OCI-LY3 (cell line): ENCODE data around the gene TRERF1.

ENCODE experiments used
- H2AFZ ChIP-seq: fragments of 200-600, 300-600 bp; shearing (Covaris generic); 2 replicates; pipeline ENCODE4 v1.6.0; 2014; ENCODE audit warnings: antibody characterized with exemption, low read depth, low read length
- H3K27ac ChIP-seq: fragments of 200-600, 300-600 bp; sonication (generic); 2 replicates; pipeline ENCODE4 v1.5.1; 2014; ENCODE audit warnings: mild to moderate bottlenecking, low read length, moderate library complexity, mixed read lengths
- H3K27me3 ChIP-seq: fragments of 200-600, 300-600 bp; sonication (generic); 2 replicates; pipeline ENCODE4 v1.6.1; 2014; ENCODE audit warnings: low read depth, low read length, mixed read lengths
- H3K36me3 ChIP-seq: fragments of 200-600, 300-600 bp; sonication (generic); replicated peaks from 2 replicates; pipeline ENCODE3; 2014; ENCODE audit warnings: low read depth, low read length, mixed read lengths
- H3K4me1 ChIP-seq: fragments of 300-600, 200-600 bp; sonication (generic); 2 replicates; pipeline ENCODE4 v1.6.1; 2014; ENCODE audit warnings: low read length, mixed read lengths
- H3K4me2 ChIP-seq: fragments of 200-600, 300-600 bp; sonication (generic); 2 replicates; pipeline ENCODE4 v1.6.1; 2014; ENCODE audit warnings: low read length, mixed read lengths
- H3K4me3 ChIP-seq: fragments of 300-600, 200-600 bp; sonication (generic); 2 replicates; pipeline ENCODE4 v1.5.1; 2014; ENCODE audit warnings: antibody characterized with exemption, mild to moderate bottlenecking, low read length, moderate library complexity
- H3K79me2 ChIP-seq: fragments of 300-600, 200-600 bp; shearing (Covaris generic); 2 replicates; pipeline ENCODE4 v1.6.1; 2014; ENCODE audit warnings: mild to moderate bottlenecking, low read length, mixed read lengths
- H3K9ac ChIP-seq: fragments of 300-600, 200-600 bp; shearing (Covaris generic); 2 replicates; pipeline ENCODE4 v1.6.0; 2014; ENCODE audit warnings: mild to moderate bottlenecking, low read length, moderate library complexity
- H3K9me3 ChIP-seq: fragments of 200-600, 300-600 bp; shearing (Covaris generic); 2 replicates; pipeline ENCODE4 v1.6.1; 2014; ENCODE audit warnings: low read length, mixed read lengths; ENCODE audit not compliant: insufficient read depth
- H4K20me1 ChIP-seq: fragments of 200-600, 300-600 bp; sonication (generic); 2 replicates; pipeline ENCODE4 v1.6.1; 2016; ENCODE audit warnings: low read length, mixed read lengths; ENCODE audit not compliant: insufficient read depth
- EZH2phosphoT487 ChIP-seq: fragments of 200-600 bp; shearing (Covaris generic); IDR thresholded peaks from 2 replicates; pipeline ENCODE4 v1.6.1; 2018; ENCODE audit warnings: antibody characterized with exemption, mixed run types, low read depth
- TF ChIP-seq, protein P1 (sequence below): fragments of 200-600, 300-600 bp; sonication (generic); IDR thresholded peaks from 2 replicates; pipeline ENCODE4 v1.5.1; 2014; ENCODE audit warnings: antibody characterized with exemption, low read length, low read depth

Gene TRERF1

DNA sequence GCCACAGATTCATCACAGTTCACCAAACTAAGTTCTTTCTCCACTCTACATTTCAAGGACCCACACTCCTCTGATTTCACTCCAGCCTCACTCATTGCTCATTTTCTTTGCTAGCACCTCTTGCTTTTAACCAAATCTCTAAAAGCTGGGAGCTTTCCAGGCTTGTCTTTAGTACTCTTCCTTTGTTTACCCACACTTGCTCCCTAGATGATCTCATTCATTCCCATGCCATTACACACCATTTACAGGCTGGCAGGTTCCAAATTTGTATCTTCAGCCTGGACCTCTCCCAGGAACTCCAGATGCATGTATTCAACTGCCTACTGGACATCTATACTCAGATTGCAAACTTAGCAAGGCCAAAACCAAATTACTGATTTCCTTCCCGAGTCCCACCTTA lies 251.7 kb downstream of the TRERF1 start:
- TF ChIP-seq, protein P1, sequence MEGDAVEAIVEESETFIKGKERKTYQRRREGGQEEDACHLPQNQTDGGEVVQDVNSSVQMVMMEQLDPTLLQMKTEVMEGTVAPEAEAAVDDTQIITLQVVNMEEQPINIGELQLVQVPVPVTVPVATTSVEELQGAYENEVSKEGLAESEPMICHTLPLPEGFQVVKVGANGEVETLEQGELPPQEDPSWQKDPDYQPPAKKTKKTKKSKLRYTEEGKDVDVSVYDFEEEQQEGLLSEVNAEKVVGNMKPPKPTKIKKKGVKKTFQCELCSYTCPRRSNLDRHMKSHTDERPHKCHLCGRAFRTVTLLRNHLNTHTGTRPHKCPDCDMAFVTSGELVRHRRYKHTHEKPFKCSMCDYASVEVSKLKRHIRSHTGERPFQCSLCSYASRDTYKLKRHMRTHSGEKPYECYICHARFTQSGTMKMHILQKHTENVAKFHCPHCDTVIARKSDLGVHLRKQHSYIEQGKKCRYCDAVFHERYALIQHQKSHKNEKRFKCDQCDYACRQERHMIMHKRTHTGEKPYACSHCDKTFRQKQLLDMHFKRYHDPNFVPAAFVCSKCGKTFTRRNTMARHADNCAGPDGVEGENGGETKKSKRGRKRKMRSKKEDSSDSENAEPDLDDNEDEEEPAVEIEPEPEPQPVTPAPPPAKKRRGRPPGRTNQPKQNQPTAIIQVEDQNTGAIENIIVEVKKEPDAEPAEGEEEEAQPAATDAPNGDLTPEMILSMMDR = no peak
- no peak for TF ChIP-seq EZH2phosphoT487
- Histone ChIP-seq H3K27ac (no peak overlapping the region), H3K27me3 (no peaks in the 10 kb centered on the region), H3K36me3 (peaks cover 41% of the 10 kb centered on the region), H3K9ac (no peak overlapping the region), H2AFZ (no peak overlapping the region), H3K79me2 (no peaks in the 10 kb centered on the region), H3K4me1 (peaks cover 26% of the 10 kb centered on the region), H4K20me1 (no peaks in the 10 kb centered on the region), H3K4me3 (no peak overlapping the region), H3K4me2 (no peak overlapping the region), H3K9me3 (no peaks in the 10 kb centered on the region)

DNA sequence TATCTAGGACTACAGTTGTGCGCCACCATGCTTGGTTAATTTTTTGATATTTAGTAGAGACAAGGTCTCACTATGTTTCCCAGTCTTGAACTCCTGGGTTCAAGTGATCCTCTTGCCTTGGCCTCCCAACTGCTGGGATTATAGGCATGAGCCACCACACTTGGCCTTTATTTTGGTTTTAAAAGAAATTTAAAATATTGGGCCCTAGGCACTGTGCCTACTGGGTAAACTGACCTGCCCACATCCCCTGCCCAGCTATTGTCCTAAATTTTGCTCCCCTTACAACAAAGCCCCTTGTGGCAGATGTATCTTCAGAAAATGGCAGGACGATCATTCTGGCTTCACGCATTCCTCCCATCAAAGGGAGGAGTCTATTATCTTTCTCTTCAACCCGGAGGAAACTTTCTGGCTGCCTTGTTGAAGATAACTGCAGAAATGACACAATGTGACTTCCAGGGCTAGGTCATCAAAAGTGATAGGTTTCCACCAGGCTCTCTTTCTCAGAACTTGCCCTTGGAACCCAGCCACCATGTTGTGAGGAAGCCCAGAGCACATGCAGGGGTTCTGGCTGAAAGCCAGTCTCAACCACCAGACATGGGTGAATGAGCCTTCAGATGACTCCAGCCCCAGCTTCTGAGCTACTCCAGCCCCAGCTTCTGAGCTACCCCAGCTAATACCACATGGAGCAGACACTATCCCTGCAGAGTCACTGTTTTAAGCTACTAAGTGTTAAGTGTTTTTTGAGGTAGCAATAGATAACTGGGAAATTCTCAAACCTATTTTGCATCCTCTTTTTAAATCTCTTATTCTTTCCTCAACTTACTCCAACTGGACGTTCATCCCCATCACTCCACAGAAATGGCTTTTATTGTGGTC lies 252.4 kb downstream of the TRERF1 start:
- Histone ChIP-seq H3K9me3 (no peaks in the 10 kb centered on the region), H2AFZ (no peak overlapping the region), H3K36me3 (peaks cover 35% of the 10 kb centered on the region), H3K27me3 (no peaks in the 10 kb centered on the region), H4K20me1 (no peaks in the 10 kb centered on the region), H3K79me2 (no peaks in the 10 kb centered on the region), H3K27ac (no peak overlapping the region), H3K4me1 (peaks cover 26% of the 10 kb centered on the region), H3K4me2 (no peak overlapping the region), H3K9ac (no peak overlapping the region), H3K4me3 (no peak overlapping the region)
- no peak for TF ChIP-seq EZH2phosphoT487
- TF ChIP-seq, protein P1 = no peak

DNA sequence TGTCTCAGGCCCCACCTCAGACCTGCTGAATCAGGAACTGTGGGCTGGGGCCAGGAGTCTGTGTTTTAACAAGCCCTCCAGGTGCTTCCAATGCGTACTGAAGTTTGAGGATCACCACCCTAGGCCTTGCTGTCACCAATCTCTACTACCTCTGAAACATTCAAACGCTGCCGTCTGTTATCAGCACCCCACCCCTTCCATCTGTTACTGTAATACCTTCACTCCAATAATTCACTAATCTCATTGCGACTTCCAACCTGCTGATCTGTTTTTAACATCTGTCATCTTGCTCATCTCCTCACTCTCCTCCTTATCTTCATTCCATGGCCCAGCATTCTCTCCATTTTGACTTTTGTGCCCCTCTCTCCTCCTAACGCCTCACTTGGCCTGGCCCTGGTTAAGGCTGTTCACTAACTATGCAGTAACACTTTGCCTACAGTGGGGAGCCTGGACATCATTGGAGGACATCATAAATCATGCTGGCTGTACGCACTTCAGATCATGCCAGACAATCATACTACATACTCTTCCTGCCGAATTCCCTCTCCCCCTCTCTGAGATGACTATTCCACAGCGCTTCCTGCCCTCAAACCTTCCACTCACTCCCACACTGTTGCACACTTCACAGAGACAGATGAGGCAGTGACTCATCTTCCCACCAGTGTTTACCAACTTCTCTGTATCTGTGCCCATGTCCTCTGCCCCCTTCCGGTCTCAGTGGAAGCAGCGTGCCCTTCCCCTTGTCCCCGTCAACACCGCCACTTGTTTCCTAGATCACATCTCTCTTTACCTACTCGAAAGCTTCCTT lies 254.0 kb downstream of the TRERF1 start:
- no peak overlapping the region for H2AFZ ChIP-seq
- no peak overlapping the region for H3K4me2 ChIP-seq

More for the DNA sequence above, 254.0 kb downstream of the TRERF1 start:
- H3K27ac ChIP-seq = no peak overlapping the region
- no peaks in the 10 kb centered on the region for H3K27me3 ChIP-seq
- H3K79me2 ChIP-seq = no peaks in the 10 kb centered on the region
- H3K9ac ChIP-seq = no peak overlapping the region
- no peaks in the 10 kb centered on the region for H3K9me3 ChIP-seq
- no peak overlapping the region for H3K4me3 ChIP-seq
- TF ChIP-seq, protein P1 = no peak
- no peak for TF ChIP-seq EZH2phosphoT487
- peaks cover 38% of the 10 kb centered on the region for H3K4me1 ChIP-seq
- H4K20me1 ChIP-seq = no peaks in the 10 kb centered on the region
- H3K36me3 ChIP-seq = peaks cover 27% of the 10 kb centered on the region
